Measurements from ENCODE around the gene ZNF497.

- TF ChIP-seq CTCF (IDR thresholded peaks at IDR 0.05 in 8 of 11, conservative IDR thresholded peaks at IDR 0.05 in 3 of 11) (no peak), POLR2AphosphoS5 (IDR thresholded peaks at IDR 0.05) (no peak)
These were observed 16.7 kb upstream of the ZNF497 start for GRCh38 chr19:58379246-58379645.
